Heart left ventricle (tissue), 16 donors: ENCODE measurements around the gene PIK3C2B. TPM values are rescaled to one million over a fixed set of nuclear protein-coding genes. Genes with fewer than 3 reads are reported as not detected.
A peak's percentile ranks its signal among the peaks of the same experiment; 100 is the strongest.

ENCODE experiments used
- ATAC-seq, 4 donors: fragments of 200-7000 bp; cut with Tn5 transposase; one replicate each; pipeline ENCODE4 v1.9.1; 2020 to 2022; ENCODE audit warnings: moderate library complexity in 4 of 4, mild to moderate bottlenecking in 3 of 4, moderate number of reproducible peaks in 1 of 4
- DNase-seq, 5 donors: peaks; one replicate each; pipeline ENCODE4 v3.0.0-alpha.2; 2020
- H3K27ac ChIP-seq, 12 donors: fragments of 200-600 bp; sonication (generic) in 4 of 12; one replicate each; pipeline versions ENCODE4 v1.5.0 to v1.8.0; 2016 to 2022; ENCODE audit warnings: mild to moderate bottlenecking in 2 of 12
- H3K27me3 ChIP-seq, 9 donors: fragments of 200-600 bp; sonication (generic) in 2 of 9; one replicate each; pipeline versions ENCODE4 v1.5.1 to v1.8.0; 2016 to 2022; ENCODE audit warnings: mild to moderate bottlenecking in 3 of 9
- H3K36me3 ChIP-seq, 9 donors: fragments of 200-600 bp; sonication (generic) in 2 of 9; one replicate each; pipeline versions ENCODE4 v1.5.0 to v1.8.0; 2018 to 2022; ENCODE audit warnings: mild to moderate bottlenecking in 2 of 9
- H3K4me1 ChIP-seq, 12 donors: fragments of 200-600 bp; sonication (generic) in 4 of 12; one replicate each; pipeline versions ENCODE4 v1.5.0 to v1.8.0; 2016 to 2022; ENCODE audit warnings: mild to moderate bottlenecking in 3 of 12
- H3K4me3 ChIP-seq, 12 donors: fragments of 200-600 bp; sonication (generic) in 4 of 12; one replicate each; pipeline versions ENCODE4 v1.5.0 to v1.8.0; 2017 to 2022; ENCODE audit warnings: mild to moderate bottlenecking in 9 of 12, moderate library complexity in 4 of 12
- H3K9me3 ChIP-seq, 12 donors: fragments of 200-600 bp; sonication (generic) in 4 of 12; one replicate each; pipeline versions ENCODE4 v1.5.0 to v1.8.0; 2016 to 2022; ENCODE audit warnings: mild to moderate bottlenecking in 1 of 12
- POLR2A ChIP-seq, 2 donors: fragments of 450-650 bp; IDR thresholded peaks; one replicate each; pipeline ENCODE4 v1.6.1; 2017; ENCODE audit warnings: antibody characterized with exemption in 2 of 2, mild to moderate bottlenecking in 2 of 2, moderate library complexity in 2 of 2
- WGBS, 4 donors: extraction: QIAGEN DNeasy Blood & Tissue Kit in 2 of 4; methylation state at CpG; one replicate each; pipeline versions ENCODE4 v1.1.5 to v1.1.7; 2013 to 2018; 5-methylcytosine and 5-hydroxymethylcytosine counted together
- intact Hi-C, 10 donors: fragments of 100-400 bp; cut with DNase I; formaldehyde crosslinking; loops; one replicate each; pipeline versions ENCODE4 v1.11.1 to v1.14.2; 2022
- polyA plus RNA-seq, 2 donors: library from polyadenylated mRNA; stranded (reverse); fragments of 200-250 nt; gene quantifications; one replicate each; pipeline ENCODE4 v1.2.3, GENCODE V29; 2013
- total RNA-seq, 9 donors: library from RNA; depleted of rRNA in 2 of 9; stranded (reverse); fragments of >200 nt in 2 of 9; fragmentation: NEBNext Ultra II Directional in 3 of 9; extraction: Animal tissue kit (Norgen Biotek cat#: 25700) in 3 of 9; gene quantifications; one replicate each; pipeline versions ENCODE4 v1.1.0 to v1.2.4, GENCODE V29; 2016 to 2023
- TF ChIP-seq, protein P1 (sequence below), 12 donors: fragments of 200-600 bp; sonication (generic) in 4 of 12; IDR thresholded peaks; one replicate each; pipeline versions ENCODE4 v1.5.0 to v1.8.0; 2018 to 2022; ENCODE audit warnings: antibody characterized with exemption in 12 of 12, mild to moderate bottlenecking in 5 of 12
- donor health status: ischemic (EF 13 %, LVEDD 7.1; RV severe dilation, severe dysfunction).
- donor health status: healthy with polysubstance abuse.
- donor health status: DM: no; HTN: yes; CAD: no.
- donor health status: DM: no; HTN: no; CAD: no.
- donor health status: ischemic (EF 25% LVEDD 6.9; RV normal size, moderate dysfunction).
- donor health status: ischemic (EF 25% LVEDD 5.7; RV mildly dilated, moderate dysfunction).
- donor health status: healthy.
- donor health status: DM: yes; HTN: yes; CAD: no.
- donor health status: ischemic (EF 35%, LVEDD 5.7; RV mildly dilated, moderate dysfunction).
- donor health status: nonischemic (EF 11% LVEDD 7.7; RV severe dilation, severe dysfunction).
- donor health status: DM: yes; HTN: yes; CAD: no.
- donor health status: PGD.
- donor health status: ischemic (EF 29% LVEDD 5.4; RV normal size, mild dysfunction).
- donor health status: nonischemic (EF 23%, LVEDD 6.1; RV moderate dilation, normal function).

Gene PIK3C2B
- total and polyA plus RNA-seq, 11 donors, result 9.2 to 42.5 (median 16.0) TPM

DNA sequence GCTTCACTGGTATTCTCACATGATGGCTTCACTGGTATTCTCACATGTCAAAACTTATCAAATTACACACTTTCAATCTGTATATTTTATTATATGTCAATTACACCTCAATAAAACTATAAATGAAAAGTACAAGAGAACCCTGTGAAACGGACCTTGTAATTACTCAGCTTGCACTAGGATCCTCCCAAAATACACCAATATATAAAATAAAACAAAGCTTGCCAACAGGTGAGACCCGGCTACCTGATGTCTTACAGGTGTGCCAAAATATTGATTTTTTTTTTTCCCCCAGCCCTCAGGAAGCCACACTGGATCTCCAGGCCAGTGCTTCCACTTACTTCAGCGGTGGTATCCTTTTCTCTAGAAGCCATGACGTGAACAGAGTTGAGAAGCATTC is 22.9 kb downstream of the PIK3C2B start:
- Histone ChIP-seq H3K9me3 (no peaks in the 10 kb centered on the region), H3K27ac (no peak overlapping the region), H3K4me1 (peaks cover 3 to 73% (median 49%) of the 10 kb centered on the region in 12 donors), H3K4me3 (no peak overlapping the region), H3K27me3 (no peaks in the 10 kb centered on the region), H3K36me3 (peaks cover 0 to 16% (median 0%) of the 10 kb centered on the region in 9 donors)
- intact Hi-C loops, result no loop called here
- TF ChIP-seq POLR2A (IDR thresholded peaks at IDR 0.05), result no peak
- TF ChIP-seq, protein P1, sequence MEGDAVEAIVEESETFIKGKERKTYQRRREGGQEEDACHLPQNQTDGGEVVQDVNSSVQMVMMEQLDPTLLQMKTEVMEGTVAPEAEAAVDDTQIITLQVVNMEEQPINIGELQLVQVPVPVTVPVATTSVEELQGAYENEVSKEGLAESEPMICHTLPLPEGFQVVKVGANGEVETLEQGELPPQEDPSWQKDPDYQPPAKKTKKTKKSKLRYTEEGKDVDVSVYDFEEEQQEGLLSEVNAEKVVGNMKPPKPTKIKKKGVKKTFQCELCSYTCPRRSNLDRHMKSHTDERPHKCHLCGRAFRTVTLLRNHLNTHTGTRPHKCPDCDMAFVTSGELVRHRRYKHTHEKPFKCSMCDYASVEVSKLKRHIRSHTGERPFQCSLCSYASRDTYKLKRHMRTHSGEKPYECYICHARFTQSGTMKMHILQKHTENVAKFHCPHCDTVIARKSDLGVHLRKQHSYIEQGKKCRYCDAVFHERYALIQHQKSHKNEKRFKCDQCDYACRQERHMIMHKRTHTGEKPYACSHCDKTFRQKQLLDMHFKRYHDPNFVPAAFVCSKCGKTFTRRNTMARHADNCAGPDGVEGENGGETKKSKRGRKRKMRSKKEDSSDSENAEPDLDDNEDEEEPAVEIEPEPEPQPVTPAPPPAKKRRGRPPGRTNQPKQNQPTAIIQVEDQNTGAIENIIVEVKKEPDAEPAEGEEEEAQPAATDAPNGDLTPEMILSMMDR (IDR thresholded peaks at IDR 0.05), result no peak
- no peak for ATAC-seq
- 95 to 98% (median 96%) methylated on average over 4 of the region's 4 CpGs for WGBS, 4 donors
- DNase-seq, result no peak

DNA sequence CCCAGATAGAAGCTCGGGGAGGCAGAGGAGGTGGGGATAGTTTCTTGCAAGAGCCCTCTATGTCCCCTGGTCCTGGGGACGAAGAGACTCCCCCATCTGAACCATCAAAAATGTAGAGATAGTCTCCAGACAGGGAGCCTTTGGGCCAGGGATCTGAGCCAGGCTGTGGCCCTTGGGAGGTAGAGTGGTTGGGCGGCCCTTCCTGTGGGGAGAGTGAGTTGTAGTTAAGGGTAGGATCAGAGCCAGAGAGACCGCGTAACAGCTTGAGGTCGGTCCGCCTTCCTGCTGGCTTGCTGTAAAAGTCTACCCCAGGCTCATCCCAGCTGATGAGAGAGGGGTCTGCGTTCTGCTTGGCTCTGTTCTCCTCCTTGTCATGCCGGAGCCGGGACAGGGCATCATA is 25.3 kb downstream of the PIK3C2B start:
- TF ChIP-seq, protein P1 (IDR thresholded peaks at IDR 0.05), result no peak
- TF ChIP-seq POLR2A (IDR thresholded peaks at IDR 0.05), result no peak
- H3K9me3 ChIP-seq, result no peaks in the 10 kb centered on the region
- H3K36me3 ChIP-seq, result peaks cover 0 to 16% (median 0%) of the 10 kb centered on the region in 9 donors
- intact Hi-C loops, result loop anchor here in 1 of 10 donors (2.0 kb wide), 1 partner anchor 15 kb away; no protein-coding TSS in a partner anchor
- peak overlapping the region in 9 of 12 donors; percentile 13 to 99 (median 87) for H3K27ac ChIP-seq
- DNase-seq (peak in 4 of 5 donors; percentile 57 to 78 (median 69)), ATAC-seq (peak in 1 of 4 donors; percentile 23)
- 44 to 89% (median 53%) methylated on average over 7 to 10 of the region's 10 CpGs for WGBS, 4 donors
- H3K4me1 ChIP-seq, result peaks cover 20 to 74% (median 52%) of the 10 kb centered on the region in 12 donors
- H3K4me3 ChIP-seq, result no peak overlapping the region
- no peaks in the 10 kb centered on the region for H3K27me3 ChIP-seq

DNA sequence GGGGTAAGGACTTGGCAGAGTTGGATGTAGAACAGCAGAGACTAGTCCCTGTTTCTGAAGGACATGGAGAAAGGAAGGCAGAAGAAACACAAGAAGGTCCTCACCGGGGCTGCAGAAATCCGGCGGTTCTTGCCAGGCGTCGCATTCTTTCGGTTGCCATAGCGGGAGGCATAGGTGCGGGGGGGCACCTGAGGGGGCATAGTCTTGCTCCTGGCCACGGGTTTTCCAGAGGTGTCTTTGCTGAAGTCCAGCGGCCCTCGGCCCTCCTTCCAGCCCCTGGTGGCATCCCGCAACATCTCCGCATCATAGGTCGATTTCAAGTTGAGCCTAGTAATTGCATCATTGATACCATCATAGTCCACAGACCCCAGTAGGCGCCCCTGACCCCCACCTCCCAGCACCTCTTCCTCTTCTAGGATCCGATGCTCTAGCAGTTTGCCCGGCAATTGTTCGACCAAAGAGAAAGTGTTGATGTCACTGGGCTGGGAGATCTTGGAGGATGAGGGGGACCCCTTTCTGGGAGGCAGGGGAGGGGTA is 25.8 kb downstream of the PIK3C2B start:
- Histone ChIP-seq H3K4me3 (no peak overlapping the region), H3K4me1 (peaks cover 24 to 78% (median 56%) of the 10 kb centered on the region in 12 donors), H3K27me3 (no peaks in the 10 kb centered on the region), H3K36me3 (peaks cover 0 to 21% (median 0%) of the 10 kb centered on the region in 9 donors), H3K27ac (peak overlapping the region in 10 of 12 donors; percentile 3 to 99 (median 79)), H3K9me3 (no peaks in the 10 kb centered on the region)
- TF ChIP-seq, protein P1 (IDR thresholded peaks at IDR 0.05), result no peak
- TF ChIP-seq POLR2A (IDR thresholded peaks at IDR 0.05), result no peak
- intact Hi-C loops, result loop anchor here in 1 of 10 donors (2.0 kb wide), 1 partner anchor 16 kb away; no protein-coding TSS in a partner anchor
- DNase-seq, result no peak
- 77 to 88% (median 83%) methylated on average over 17 to 18 of the region's 18 CpGs for WGBS, 4 donors
- no peak for ATAC-seq

DNA sequence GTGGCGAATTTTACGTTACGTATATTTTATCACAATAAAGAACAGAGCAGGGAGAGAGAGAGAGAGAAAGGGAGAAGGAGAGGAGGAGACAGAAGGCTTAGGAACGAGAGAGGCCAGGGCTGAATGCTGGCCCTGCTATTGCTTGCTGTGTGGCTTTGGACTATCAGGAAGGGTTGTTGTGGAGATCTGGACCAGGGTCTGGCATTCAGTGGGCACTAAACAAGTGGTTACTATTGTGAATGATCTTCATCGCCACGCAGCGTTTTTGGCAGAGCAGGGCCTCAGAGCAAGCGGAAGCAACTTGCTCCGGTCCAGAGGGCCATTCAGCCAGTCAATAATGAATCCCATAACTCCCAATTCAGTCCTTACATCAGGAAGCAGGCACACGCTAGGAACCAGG is 26.4 kb downstream of the PIK3C2B start:
- WGBS, 4 donors, result 66 to 87% (median 81%) methylated on average over 9 to 10 of the region's 10 CpGs
- no peak for DNase-seq

More for the DNA sequence above, 26.4 kb downstream of the PIK3C2B start:
- no peaks in the 10 kb centered on the region for H3K27me3 ChIP-seq
- peaks cover 0 to 27% (median under 1%) of the 10 kb centered on the region in 9 donors for H3K36me3 ChIP-seq
- H3K9me3 ChIP-seq, result no peaks in the 10 kb centered on the region
- H3K27ac ChIP-seq, result peak overlapping the region in 10 of 12 donors; percentile 3 to 99 (median 88)
- intact Hi-C loops, result loop anchor here in 1 of 10 donors (2.0 kb wide), 1 partner anchor 17 kb away; no protein-coding TSS in a partner anchor
- no peak for ATAC-seq
- H3K4me1 ChIP-seq, result peaks cover 24 to 78% (median 61%) of the 10 kb centered on the region in 12 donors
- TF ChIP-seq, protein P1 (IDR thresholded peaks at IDR 0.05), result no peak
- H3K4me3 ChIP-seq, result no peak overlapping the region
